GM23248 (cell line): Measurements from ENCODE around the gene UBE2QL1. TPM values are rescaled to one million over a fixed set of nuclear protein-coding genes. Genes with fewer than 3 reads are reported as not detected.

Source experiments
- DNase-seq: peaks from one replicate; pipeline ENCODE4 v3.0.0-alpha.2; 2015
- H2AFZ ChIP-seq: fragments of 200-600 bp; sonication (generic); 2 replicates; pipeline ENCODE4 v1.6.1; 2016; ENCODE audit warnings: antibody characterized with exemption
- H3F3A ChIP-seq: fragments of 200-600 bp; sonication (generic); 2 replicates; pipeline ENCODE4 v1.6.1; 2016; ENCODE audit warnings: mild to moderate bottlenecking, antibody characterized with exemption, mixed run types; ENCODE audit not compliant: insufficient read depth
- H3K27ac ChIP-seq: fragments of 200-600 bp; sonication (generic); 2 replicates; pipeline ENCODE4 v1.5.1; 2016; ENCODE audit warnings: mild to moderate bottlenecking
- H3K27me3 ChIP-seq: fragments of 200-600 bp; sonication (generic); replicated peaks from 2 replicates; pipeline ENCODE4 v1.6.1; 2016; ENCODE audit warnings: mild to moderate bottlenecking; ENCODE audit not compliant: insufficient read depth
- H3K36me3 ChIP-seq: fragments of 200-600 bp; sonication (generic); 2 replicates; pipeline ENCODE4 v1.6.1; 2016; ENCODE audit warnings: low read depth, mild to moderate bottlenecking
- H3K4me1 ChIP-seq: fragments of 200-600 bp; sonication (generic); 2 replicates; pipeline ENCODE4 v1.6.1; 2016; ENCODE audit warnings: mild to moderate bottlenecking; ENCODE audit not compliant: insufficient read depth
- H3K4me2 ChIP-seq: fragments of 200-600 bp; sonication (generic); one replicate; pipeline ENCODE4 v1.6.1; 2016; ENCODE audit warnings: mild to moderate bottlenecking; ENCODE audit not compliant: unreplicated experiment
- H3K4me3 ChIP-seq: fragments of 200-600 bp; sonication (generic); 2 replicates; pipeline ENCODE4 v1.5.1; 2016; ENCODE audit warnings: mild to moderate bottlenecking
- H3K79me2 ChIP-seq: fragments of 200-600 bp; sonication (generic); 2 replicates; pipeline ENCODE4 v1.6.1; 2016; ENCODE audit warnings: mild to moderate bottlenecking; ENCODE audit not compliant: insufficient read depth
- H3K9ac ChIP-seq: fragments of 200-600 bp; sonication (generic); 2 replicates; pipeline ENCODE4 v1.6.1; 2016; ENCODE audit warnings: mild to moderate bottlenecking
- H3K9me2 ChIP-seq: fragments of 200-600 bp; sonication (generic); 2 replicates; pipeline ENCODE4 v1.6.1; 2016; ENCODE audit warnings: mixed run types, mild to moderate bottlenecking, moderate library complexity; ENCODE audit not compliant: insufficient read depth
- H3K9me3 ChIP-seq: fragments of 200-600 bp; sonication (generic); one replicate; pipeline ENCODE4 v1.6.1; 2017; ENCODE audit warnings: low read depth
- H4K20me1 ChIP-seq: fragments of 200-600 bp; sonication (generic); 2 replicates; pipeline ENCODE4 v1.6.0; 2016; ENCODE audit not compliant: insufficient read depth
- EZH2 ChIP-seq: fragments of 200-600 bp; sonication (generic); IDR thresholded peaks from 2 replicates; pipeline ENCODE4 v1.6.1; 2018; ENCODE audit warnings: antibody characterized with exemption, mild to moderate bottlenecking; ENCODE audit not compliant: insufficient read depth, poor library complexity, severe bottlenecking
- EZH2phosphoT487 ChIP-seq: fragments of 200-600 bp; sonication (generic); IDR thresholded peaks from 2 replicates; pipeline ENCODE4 v1.6.1; 2018; ENCODE audit warnings: antibody characterized with exemption, moderate library complexity, mild to moderate bottlenecking, low read depth; ENCODE audit not compliant: insufficient read depth
- WGBS, 2 experiments: methylation state at CpG; one replicate each; pipeline ENCODE4 v1.1.6; 2015 to 2017; ENCODE audit warnings: low lambda C conversion rate in 2 of 2, low coverage in 1 of 2; ENCODE audit errors: missing lambda C conversion rate in 2 of 2; 5-methylcytosine and 5-hydroxymethylcytosine counted together
- in situ Hi-C: fragments of 300-500 bp; cut with MboI; formaldehyde crosslinking; loops from 2 replicates; pipeline ENCODE4 v1.15.0; 2020
- polyA plus RNA-seq: library from polyadenylated mRNA; unstranded; fragments of >200 nt; fragmentation: Nextera tagmentation; extraction: Ambion mirVana; gene quantifications from 2 replicates; pipeline ENCODE4 v1.2.1, GENCODE V29; 2016
- total RNA-seq: library from RNA; depleted of rRNA; stranded (reverse); fragments of >200 nt; shearing (Covaris generic); gene quantifications from 2 replicates; pipeline ENCODE4 v1.2.3, GENCODE V29; 2014; rRNA removed

UBE2QL1 gene, protein sequence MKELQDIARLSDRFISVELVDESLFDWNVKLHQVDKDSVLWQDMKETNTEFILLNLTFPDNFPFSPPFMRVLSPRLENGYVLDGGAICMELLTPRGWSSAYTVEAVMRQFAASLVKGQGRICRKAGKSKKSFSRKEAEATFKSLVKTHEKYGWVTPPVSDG
- not detected in 2 replicates for total RNA-seq
- not detected in 2 replicates for polyA plus RNA-seq

DNA sequence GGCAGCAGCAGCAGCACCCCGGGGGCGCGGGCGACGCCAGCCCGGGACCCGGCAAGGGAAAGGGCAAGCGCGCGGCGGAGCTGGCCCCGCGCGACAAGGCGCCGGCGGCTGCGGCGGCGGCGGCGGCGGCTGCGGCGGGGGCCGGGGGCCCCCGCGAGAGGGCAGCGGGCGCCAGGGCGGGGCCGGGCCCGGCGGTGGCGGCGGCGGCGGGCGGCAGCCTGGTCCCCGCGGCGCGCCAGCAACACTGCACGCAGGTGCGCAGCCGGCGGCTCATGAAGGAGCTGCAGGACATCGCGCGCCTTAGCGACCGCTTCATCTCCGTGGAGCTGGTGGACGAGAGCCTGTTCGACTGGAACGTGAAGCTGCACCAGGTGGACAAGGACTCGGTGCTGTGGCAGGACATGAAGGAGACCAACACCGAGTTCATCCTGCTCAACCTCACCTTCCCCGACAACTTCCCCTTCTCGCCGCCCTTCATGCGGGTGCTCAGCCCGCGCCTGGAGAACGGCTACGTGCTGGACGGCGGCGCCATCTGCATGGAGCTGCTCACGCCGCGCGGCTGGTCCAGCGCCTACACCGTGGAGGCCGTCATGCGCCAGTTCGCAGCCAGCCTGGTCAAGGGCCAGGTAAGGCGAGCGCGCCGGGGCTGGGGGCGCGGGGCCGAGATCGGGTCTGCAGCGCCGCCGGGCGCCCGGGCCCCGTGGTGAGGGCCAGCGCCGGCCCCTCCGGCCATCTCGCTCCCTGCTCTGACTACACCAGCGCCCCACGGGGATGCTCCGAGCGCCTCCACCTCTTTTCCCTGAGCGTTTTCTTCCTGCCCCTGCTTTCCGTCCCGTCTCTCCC lies at the start of gene UBE2QL1:
TSS of gene UBE2QL1 (plus strand) at position 238 of the 843 bp plus-strand sequence. CDS start at position 273, 35 bp downstream.
- Histone ChIP-seq H3K9me2 (no peaks in the 10 kb centered on the region), H3K4me1 (no peaks in the 10 kb centered on the region), H3K9ac (no peak within 1 kb of the TSS), H3K9me3 (no peaks in the 10 kb centered on the region), H3K4me2 (no peak within 1 kb of the TSS), H3K79me2 (no peaks in the 10 kb centered on the region), H3K27ac (no peak within 1 kb of the TSS), H3F3A (no peaks in the 10 kb centered on the region; the same call in 1 of the 2 replicates), H4K20me1 (no peaks in the 10 kb centered on the region), H2AFZ (no peak within 1 kb of the TSS), H3K36me3 (no peaks in the 10 kb centered on the region), H3K27me3 (peaks cover 40% of the 10 kb centered on the region), H3K4me3 (no peak within 1 kb of the TSS)
- peak; percentile 20 for DNase-seq
- TF ChIP-seq EZH2, result peak; percentile 46
- TF ChIP-seq EZH2phosphoT487, result no peak
- in situ Hi-C loops, result no loop called here
- 3 to 8% methylated on average over 31 to 100 of the region's 103 CpGs for WGBS, 2 experiments

DNA sequence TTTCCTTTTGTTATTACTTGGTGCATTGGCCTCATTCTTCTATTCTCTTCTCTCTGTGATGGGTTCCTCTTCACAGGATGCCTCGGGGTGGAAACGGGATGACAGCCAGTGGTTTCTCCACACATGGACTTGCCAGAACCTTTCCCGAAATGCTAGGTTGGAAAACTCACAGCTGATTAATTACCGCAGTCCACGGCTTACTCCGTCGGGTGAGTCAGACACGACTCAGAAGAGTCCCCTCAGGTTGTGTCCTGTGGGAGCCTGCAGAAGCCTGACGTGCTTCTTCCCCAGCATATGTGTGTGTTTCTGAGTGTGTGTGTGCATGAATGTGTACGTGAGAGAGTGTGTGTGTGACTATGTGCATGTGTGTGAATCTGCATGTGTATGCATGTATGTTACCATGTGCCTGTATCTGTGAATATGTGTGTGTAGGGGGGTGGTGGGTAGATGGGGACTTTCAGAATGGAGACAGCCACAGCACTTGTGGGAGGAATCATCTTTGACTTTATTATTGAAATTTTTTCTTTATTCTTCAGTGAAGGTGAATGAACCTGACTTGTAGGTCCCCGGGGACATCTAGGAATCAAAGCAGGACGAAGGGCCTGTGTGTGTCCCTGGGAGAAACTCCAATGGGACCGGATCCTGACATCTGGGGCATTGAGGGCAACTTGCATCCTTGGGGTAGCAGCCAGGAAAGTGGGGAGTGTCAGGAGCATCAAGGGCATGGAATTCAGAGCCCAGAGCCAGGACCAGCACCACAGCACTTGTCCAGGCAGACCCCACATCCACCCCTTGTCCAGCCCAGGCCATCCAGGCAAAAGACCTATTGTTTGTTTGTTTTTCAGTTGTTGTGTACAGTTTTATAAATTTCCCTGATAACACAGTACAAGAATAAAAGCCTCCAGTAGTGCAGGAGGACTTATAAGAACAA lies 48.4 kb upstream of the UBE2QL1 start:
- WGBS, 2 experiments, result 43 to 54% methylated on average over 13 of the region's 13 CpGs
- TF ChIP-seq EZH2phosphoT487 (no peak), EZH2 (no peak)
- H3K9me3 ChIP-seq, result no peaks in the 10 kb centered on the region
- no peaks in the 10 kb centered on the region for H4K20me1 ChIP-seq
- no peaks in the 10 kb centered on the region for H3K4me1 ChIP-seq
- no peaks in the 10 kb centered on the region for H3K9me2 ChIP-seq
- H3K4me2 ChIP-seq, result no peak overlapping the region
- no peaks in the 10 kb centered on the region; the same call in 1 of the 2 replicates for H3F3A ChIP-seq
- no peak overlapping the region for H3K4me3 ChIP-seq
- no peaks in the 10 kb centered on the region for H3K79me2 ChIP-seq
- peaks cover 14% of the 10 kb centered on the region for H3K27me3 ChIP-seq
- no peak overlapping the region for H2AFZ ChIP-seq
- in situ Hi-C loops, result no loop called here
- H3K9ac ChIP-seq, result no peak overlapping the region
- no peaks in the 10 kb centered on the region for H3K36me3 ChIP-seq
- DNase-seq, result peak; percentile 50
- H3K27ac ChIP-seq, result no peak overlapping the region

DNA sequence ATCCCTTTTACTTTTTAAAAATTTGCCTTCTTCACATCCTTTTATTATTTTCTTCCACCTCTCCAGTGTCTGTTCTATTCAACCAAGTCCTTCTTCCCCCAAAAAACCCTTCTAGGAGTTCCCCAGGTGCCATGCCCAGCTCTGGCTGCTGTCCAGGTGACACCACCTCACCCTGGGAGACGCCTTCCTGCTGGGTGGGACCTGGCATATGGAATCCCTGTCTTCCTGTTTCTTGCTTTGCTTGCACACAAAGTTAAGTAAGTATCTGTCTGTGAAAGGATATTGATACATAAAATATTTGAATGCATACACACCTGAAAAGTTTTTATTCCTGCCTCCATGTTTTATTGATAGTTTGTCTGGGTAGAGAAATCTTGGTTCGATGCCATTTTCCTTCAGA lies 47.2 kb upstream of the UBE2QL1 start:
- WGBS, 2 experiments, result 16% methylated on average over 2 of the region's 2 CpGs
- no peaks in the 10 kb centered on the region for H3K9me3 ChIP-seq
- no peak for DNase-seq
- H3K27me3 ChIP-seq, result peaks cover 14% of the 10 kb centered on the region
- H3K4me3 ChIP-seq, result no peak overlapping the region
- H2AFZ ChIP-seq, result no peak overlapping the region
- H4K20me1 ChIP-seq, result no peaks in the 10 kb centered on the region
- TF ChIP-seq EZH2, result no peak
- TF ChIP-seq EZH2phosphoT487, result no peak
- H3K36me3 ChIP-seq, result no peaks in the 10 kb centered on the region
- in situ Hi-C loops, result no loop called here
- no peaks in the 10 kb centered on the region for H3K4me1 ChIP-seq
- no peaks in the 10 kb centered on the region for H3K79me2 ChIP-seq
- H3K9ac ChIP-seq, result no peak overlapping the region
- H3K4me2 ChIP-seq, result no peak overlapping the region
- no peak overlapping the region for H3K27ac ChIP-seq
- no peaks in the 10 kb centered on the region; the same call in 1 of the 2 replicates for H3F3A ChIP-seq
- no peaks in the 10 kb centered on the region for H3K9me2 ChIP-seq

DNA sequence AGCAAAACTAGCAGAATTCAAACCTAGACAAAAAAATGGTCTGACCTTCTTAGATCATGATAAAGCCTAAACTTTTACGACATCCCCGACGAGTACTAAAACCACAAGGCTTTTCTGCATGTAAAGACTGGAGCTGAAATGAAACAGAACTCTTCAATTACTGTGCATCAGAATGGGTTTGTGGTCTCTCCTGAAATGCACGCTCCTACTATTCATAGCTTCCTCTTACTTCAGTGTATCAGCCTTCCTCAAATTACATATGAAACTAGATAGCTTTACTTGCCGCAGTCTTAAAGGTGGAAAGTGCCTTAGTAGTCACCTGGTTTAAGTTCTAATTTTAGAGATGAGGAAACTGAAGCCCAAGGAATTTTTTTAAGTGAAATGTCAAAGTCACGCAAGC lies 45.7 kb upstream of the UBE2QL1 start:
- no peak for DNase-seq
- Histone ChIP-seq H4K20me1 (no peaks in the 10 kb centered on the region), H3K9ac (no peak overlapping the region), H3K36me3 (no peaks in the 10 kb centered on the region), H3K4me1 (no peaks in the 10 kb centered on the region), H3K9me3 (no peaks in the 10 kb centered on the region), H3K4me3 (no peak overlapping the region), H2AFZ (no peak overlapping the region), H3K4me2 (no peak overlapping the region), H3K27me3 (peaks cover 20% of the 10 kb centered on the region), H3K79me2 (no peaks in the 10 kb centered on the region), H3K9me2 (no peaks in the 10 kb centered on the region), H3F3A (no peaks in the 10 kb centered on the region; the same call in 1 of the 2 replicates), H3K27ac (no peak overlapping the region)
- in situ Hi-C loops, result no loop called here
- WGBS, 2 experiments, result 23 to 28% methylated on average over 6 of the region's 6 CpGs
- TF ChIP-seq EZH2phosphoT487 (no peak), EZH2 (no peak)
